Measurements from ENCODE around the gene LIMA1. TPM values are rescaled to one million over a fixed set of nuclear protein-coding genes. Genes with fewer than 3 reads are reported as not detected.
"Not testable (repeated sequence)": the region's sequence is repeated elsewhere in the genome, so short reads cannot be mapped to it uniquely, and the experiment has no call there.

LIMA1 gene
- total RNA-seq, 5 donors from 2014 or later (not counting 1 experiment from before 2014, with no cell fraction given) = 8.6 to 14.9 (median 11.1) TPM

GRCh38 chr12:50324077-50324476 lies 40.8 kb upstream of the LIMA1 start:
- H3K9me3 Mint-ChIP-seq; POLR2A ChIA-PET; H3K36me3 ChIP-seq (ENCODE audit: control insufficient read depth in 2 of 2, extremely low read depth in 1 of 2, insufficient read depth in 1 of 2, low read length in 1 of 2); H3K4me3 Mint-ChIP-seq; H3K4me1 ChIP-seq (ENCODE audit: control insufficient read depth in 1 of 2, extremely low read depth in 1 of 2, insufficient read depth in 2 of 2, low read length in 2 of 2); ATAC-seq (replicated peaks in 1 of 4); DNase-seq; H3K27ac Mint-ChIP-seq; CTCF ChIA-PET; H3K27me3 Mint-ChIP-seq; H3K9me3 ChIP-seq; H3K27me3 ChIP-seq (replicated peaks in 1 of 2; ENCODE audit: control insufficient read depth in 2 of 2, extremely low read depth in 1 of 2, insufficient read depth in 2 of 2, low read length in 1 of 2); H3K4me3 ChIP-seq (ENCODE audit: control insufficient read depth in 1 of 2, extremely low read depth in 1 of 2, low read length in 1 of 2); H3K27ac ChIP-seq (ENCODE audit: low read length); H3K4me1 Mint-ChIP-seq: not testable (repeated sequence)
- H3K36me3 Mint-ChIP-seq = peaks cover 11% of the 10 kb centered on the region
- 95% methylated on average over 7 of the region's 7 CpGs for WGBS (ENCODE audit: insufficient coverage)

DNA sequence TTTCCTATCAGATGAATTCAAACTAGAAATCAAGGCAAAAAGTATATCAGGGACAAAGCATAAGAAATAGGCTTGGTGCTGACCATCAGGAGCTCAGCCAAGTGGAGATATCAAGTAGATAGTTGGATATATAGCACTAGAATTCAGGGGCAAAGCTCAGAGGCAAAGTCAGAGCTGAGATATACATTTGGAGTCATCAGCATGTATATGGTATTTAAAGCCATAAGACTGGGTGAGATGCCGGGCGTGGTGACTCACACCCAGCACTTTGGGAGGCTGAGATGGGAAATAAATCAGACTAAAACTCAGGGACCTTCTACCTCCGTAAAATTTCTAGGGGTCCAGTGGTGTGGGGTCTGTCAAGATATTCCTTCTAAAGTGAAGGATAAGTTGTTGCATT lies 38.9 kb upstream of the LIMA1 start:
- H3K4me3 ChIP-seq (ENCODE audit: control insufficient read depth in 1 of 2, extremely low read depth in 1 of 2, low read length in 1 of 2) = no peak overlapping the region
- DNase-seq (no peak), ATAC-seq (replicated peaks in 1 of 4) (no peak)
- Mint-ChIP-seq H3K4me1 (no peaks in the 10 kb centered on the region), H3K27ac (no peak overlapping the region), H3K4me3 (no peak overlapping the region), H3K27me3 (no peaks in the 10 kb centered on the region), H3K36me3 (peaks cover 11% of the 10 kb centered on the region), H3K9me3 (no peaks in the 10 kb centered on the region)
- H3K9me3 ChIP-seq = no peaks in the 10 kb centered on the region
- no peaks in the 10 kb centered on the region for H3K27me3 ChIP-seq (replicated peaks in 1 of 2; ENCODE audit: control insufficient read depth in 2 of 2, extremely low read depth in 1 of 2, insufficient read depth in 2 of 2, low read length in 1 of 2)
- no peak overlapping the region for H3K27ac ChIP-seq (ENCODE audit: low read length)
- ChIA-PET CTCF (no interaction called here), POLR2A (interaction anchor here in 1 of 2 donors (0.5 kb wide), 1 partner anchor 317 kb away, joined by 5 read pairs; no protein-coding TSS in a partner anchor)
- H3K36me3 ChIP-seq (ENCODE audit: control insufficient read depth in 2 of 2, extremely low read depth in 1 of 2, insufficient read depth in 1 of 2, low read length in 1 of 2) = no peaks in the 10 kb centered on the region
- no CpG with 5 or more reads among the region's 3 CpGs for WGBS (ENCODE audit: insufficient coverage)
- no peaks in the 10 kb centered on the region for H3K4me1 ChIP-seq (ENCODE audit: control insufficient read depth in 1 of 2, extremely low read depth in 1 of 2, insufficient read depth in 2 of 2, low read length in 2 of 2)

DNA sequence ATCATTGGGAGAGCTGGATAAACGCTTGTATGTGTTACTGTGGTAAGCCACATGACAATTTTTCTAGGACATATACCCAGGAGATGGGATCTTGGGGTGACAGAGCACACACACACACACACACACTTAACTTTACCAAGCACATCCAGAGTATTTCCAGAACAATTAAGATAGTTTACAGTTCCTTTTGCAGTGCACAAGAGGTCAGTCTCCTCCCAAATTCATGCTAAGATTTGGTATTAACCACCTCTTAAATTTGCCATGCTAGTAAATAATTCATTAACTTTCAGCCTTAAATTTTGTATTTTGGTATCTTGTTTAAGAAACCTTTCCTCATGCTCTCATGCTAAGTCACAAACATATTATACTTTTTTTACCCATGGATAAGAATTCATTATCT lies 33.9 kb upstream of the LIMA1 start:
- no peaks in the 10 kb centered on the region for H3K27me3 ChIP-seq (replicated peaks in 1 of 2; ENCODE audit: control insufficient read depth in 2 of 2, extremely low read depth in 1 of 2, insufficient read depth in 2 of 2, low read length in 1 of 2)
- H3K4me3 Mint-ChIP-seq = no peak overlapping the region
- H3K36me3 Mint-ChIP-seq = no peaks in the 10 kb centered on the region
- H3K4me1 Mint-ChIP-seq = no peaks in the 10 kb centered on the region
- POLR2A ChIA-PET = no interaction called here
- H3K9me3 ChIP-seq = no peaks in the 10 kb centered on the region
- H3K36me3 ChIP-seq (ENCODE audit: control insufficient read depth in 2 of 2, extremely low read depth in 1 of 2, insufficient read depth in 1 of 2, low read length in 1 of 2) = no peaks in the 10 kb centered on the region
- H3K27ac ChIP-seq (ENCODE audit: low read length) = no peak overlapping the region
- no CpG with 5 or more reads among the region's 1 CpG for WGBS (ENCODE audit: insufficient coverage)
- no peaks in the 10 kb centered on the region for H3K27me3 Mint-ChIP-seq
- ATAC-seq (replicated peaks in 1 of 4) (no peak), DNase-seq (no peak)
- no peak overlapping the region for H3K4me3 ChIP-seq (ENCODE audit: control insufficient read depth in 1 of 2, extremely low read depth in 1 of 2, low read length in 1 of 2)
- H3K4me1 ChIP-seq (ENCODE audit: control insufficient read depth in 1 of 2, extremely low read depth in 1 of 2, insufficient read depth in 2 of 2, low read length in 2 of 2) = no peaks in the 10 kb centered on the region
- H3K27ac Mint-ChIP-seq = no peak overlapping the region
- H3K9me3 Mint-ChIP-seq = no peaks in the 10 kb centered on the region
- CTCF ChIA-PET = no interaction called here

DNA sequence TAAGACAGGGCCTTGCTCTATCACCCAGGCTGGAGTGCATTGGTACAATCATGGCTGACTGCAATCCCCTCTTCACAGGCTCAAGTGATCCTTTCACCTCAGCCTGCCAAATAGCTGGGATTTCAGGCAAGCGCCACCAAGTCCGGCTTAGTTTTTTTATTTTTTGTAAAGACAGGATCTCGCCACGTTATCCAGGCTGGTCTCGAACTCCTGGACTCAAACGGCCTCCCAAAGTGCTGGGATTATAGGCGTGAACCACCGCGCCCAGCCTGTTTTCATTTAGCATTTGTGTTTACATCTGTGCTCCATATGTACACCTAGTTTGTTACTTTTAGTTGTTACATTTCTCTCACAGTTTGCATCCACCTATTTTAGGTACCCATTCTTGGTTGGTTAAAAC lies 32.5 kb upstream of the LIMA1 start:
- DNase-seq (no peak), ATAC-seq (replicated peaks in 1 of 4) (no peak)
- no peaks in the 10 kb centered on the region for H3K27me3 Mint-ChIP-seq
- Histone ChIP-seq H3K9me3 (no peaks in the 10 kb centered on the region), H3K27ac (ENCODE audit: low read length) (no peak overlapping the region), H3K27me3 (replicated peaks in 1 of 2; ENCODE audit: control insufficient read depth in 2 of 2, extremely low read depth in 1 of 2, insufficient read depth in 2 of 2, low read length in 1 of 2) (no peaks in the 10 kb centered on the region), H3K4me1 (ENCODE audit: control insufficient read depth in 1 of 2, extremely low read depth in 1 of 2, insufficient read depth in 2 of 2, low read length in 2 of 2) (no peaks in the 10 kb centered on the region), H3K4me3 (ENCODE audit: control insufficient read depth in 1 of 2, extremely low read depth in 1 of 2, low read length in 1 of 2) (no peak overlapping the region), H3K36me3 (ENCODE audit: control insufficient read depth in 2 of 2, extremely low read depth in 1 of 2, insufficient read depth in 1 of 2, low read length in 1 of 2) (no peaks in the 10 kb centered on the region)
- POLR2A ChIA-PET = no interaction called here
- CTCF ChIA-PET = no interaction called here
- no peaks in the 10 kb centered on the region for H3K9me3 Mint-ChIP-seq
- H3K27ac Mint-ChIP-seq = no peak overlapping the region
- H3K36me3 Mint-ChIP-seq = no peaks in the 10 kb centered on the region
- H3K4me3 Mint-ChIP-seq = no peak overlapping the region
- WGBS (ENCODE audit: insufficient coverage) = 90% methylated on average over 8 of the region's 9 CpGs
- H3K4me1 Mint-ChIP-seq = no peaks in the 10 kb centered on the region

DNA sequence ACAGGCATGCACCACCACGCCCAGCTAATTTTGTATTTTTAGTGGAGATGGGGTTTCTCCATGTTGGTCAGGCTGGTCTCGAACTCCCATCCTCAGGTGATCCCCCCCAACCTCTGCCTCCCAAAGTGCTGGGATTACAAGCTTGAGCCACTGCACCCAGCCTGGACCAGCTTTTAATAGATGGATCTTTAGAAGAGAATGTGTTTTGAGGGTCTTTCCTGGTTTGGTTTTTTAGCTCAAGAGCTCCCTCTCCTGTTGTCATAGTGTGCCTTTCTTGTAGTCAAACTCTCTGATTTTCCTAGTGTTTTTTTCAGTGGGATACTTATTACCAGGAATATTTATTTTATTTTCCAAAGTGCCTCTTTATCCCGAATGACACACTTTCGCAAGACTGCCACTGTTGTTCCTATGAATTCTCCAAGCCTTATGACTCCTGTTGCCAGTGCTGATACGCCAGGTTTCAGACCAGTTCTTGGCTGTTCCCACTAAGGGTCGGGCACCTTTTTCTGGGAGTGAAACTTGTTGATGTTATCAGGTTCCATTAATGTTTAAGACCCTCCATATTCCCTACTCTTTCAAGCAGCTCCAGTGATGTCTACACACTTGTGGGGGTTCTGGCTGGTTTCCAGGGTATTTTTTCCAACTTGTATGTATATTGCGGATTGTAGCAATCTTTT lies 31.5 kb upstream of the LIMA1 start:
- Histone ChIP-seq H3K4me3 (ENCODE audit: control insufficient read depth in 1 of 2, extremely low read depth in 1 of 2, low read length in 1 of 2) (no peak overlapping the region), H3K9me3 (no peaks in the 10 kb centered on the region), H3K36me3 (ENCODE audit: control insufficient read depth in 2 of 2, extremely low read depth in 1 of 2, insufficient read depth in 1 of 2, low read length in 1 of 2) (no peaks in the 10 kb centered on the region), H3K4me1 (ENCODE audit: control insufficient read depth in 1 of 2, extremely low read depth in 1 of 2, insufficient read depth in 2 of 2, low read length in 2 of 2) (no peaks in the 10 kb centered on the region), H3K27ac (ENCODE audit: low read length) (no peak overlapping the region), H3K27me3 (replicated peaks in 1 of 2; ENCODE audit: control insufficient read depth in 2 of 2, extremely low read depth in 1 of 2, insufficient read depth in 2 of 2, low read length in 1 of 2) (no peaks in the 10 kb centered on the region)
- Mint-ChIP-seq H3K27me3 (no peaks in the 10 kb centered on the region), H3K9me3 (no peaks in the 10 kb centered on the region), H3K4me3 (no peak overlapping the region), H3K4me1 (no peaks in the 10 kb centered on the region), H3K36me3 (no peaks in the 10 kb centered on the region), H3K27ac (no peak overlapping the region)
- ChIA-PET CTCF (interaction anchor here in 1 of 2 donors (1.0 kb wide), 2 partner anchors 31 to 184 kb away, joined by 3 to 5 read pairs; partner anchors contain the start of gene LIMA1), POLR2A (interaction anchor here in 1 of 2 donors (0.6 kb wide), 1 partner anchor 50 kb away, joined by 4 read pairs; no protein-coding TSS in a partner anchor)
- ATAC-seq (replicated peaks in 1 of 4) = no peak
- peak in 1 of 35 experiments; percentile 36 for DNase-seq
- WGBS (ENCODE audit: insufficient coverage) = 67% methylated on average over 3 of the region's 7 CpGs

DNA sequence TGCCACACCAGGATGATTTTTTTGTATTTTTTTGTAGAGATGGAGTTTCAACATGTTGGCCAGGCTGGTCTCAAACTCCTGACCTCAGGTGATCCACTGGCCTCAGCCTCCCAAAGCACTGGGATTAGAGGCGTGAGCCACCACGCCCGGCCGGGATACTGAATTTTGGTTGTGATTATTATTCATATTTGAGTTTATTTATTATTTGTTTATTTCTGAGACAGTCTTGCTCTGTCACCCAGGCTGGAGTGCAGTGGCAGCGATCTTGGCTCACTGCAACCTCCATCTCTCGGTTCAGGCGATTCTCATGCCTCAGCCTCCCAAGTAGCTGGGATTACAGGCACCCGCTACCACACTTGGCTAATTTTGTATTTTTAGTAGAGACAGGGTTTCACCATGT lies 30.7 kb upstream of the LIMA1 start:
- not testable (repeated sequence) for H3K4me1 Mint-ChIP-seq; H3K9me3 ChIP-seq; H3K36me3 Mint-ChIP-seq; H3K4me3 Mint-ChIP-seq; H3K27ac ChIP-seq (ENCODE audit: low read length); H3K9me3 Mint-ChIP-seq; H3K27ac Mint-ChIP-seq; DNase-seq; H3K4me3 ChIP-seq (ENCODE audit: control insufficient read depth in 1 of 2, extremely low read depth in 1 of 2, low read length in 1 of 2); H3K36me3 ChIP-seq (ENCODE audit: control insufficient read depth in 2 of 2, extremely low read depth in 1 of 2, insufficient read depth in 1 of 2, low read length in 1 of 2); H3K27me3 ChIP-seq (replicated peaks in 1 of 2; ENCODE audit: control insufficient read depth in 2 of 2, extremely low read depth in 1 of 2, insufficient read depth in 2 of 2, low read length in 1 of 2); H3K27me3 Mint-ChIP-seq; H3K4me1 ChIP-seq (ENCODE audit: control insufficient read depth in 1 of 2, extremely low read depth in 1 of 2, insufficient read depth in 2 of 2, low read length in 2 of 2); ATAC-seq (replicated peaks in 1 of 4)
- ChIA-PET POLR2A (interaction anchor here in 1 of 2 donors (0.6 kb wide), 1 partner anchor 11 kb away, joined by 3 read pairs; no protein-coding TSS in a partner anchor), CTCF (interaction anchor here in 1 of 2 donors (1.0 kb wide), 1 partner anchor 184 kb away, joined by 3 read pairs; no protein-coding TSS in a partner anchor)
- WGBS (ENCODE audit: insufficient coverage) = 74% methylated on average over 2 of the region's 8 CpGs

Measured in T-cell (primary cell).